NCI-H187 (cell line): Measurements from ENCODE around the gene LETM1.

Source experiments
- DNase-seq, 2 experiments: peaks; one replicate each; lab custom pipeline; 2025; lab: John Stamatoyannopoulos, UW

Gene LETM1

DNA sequence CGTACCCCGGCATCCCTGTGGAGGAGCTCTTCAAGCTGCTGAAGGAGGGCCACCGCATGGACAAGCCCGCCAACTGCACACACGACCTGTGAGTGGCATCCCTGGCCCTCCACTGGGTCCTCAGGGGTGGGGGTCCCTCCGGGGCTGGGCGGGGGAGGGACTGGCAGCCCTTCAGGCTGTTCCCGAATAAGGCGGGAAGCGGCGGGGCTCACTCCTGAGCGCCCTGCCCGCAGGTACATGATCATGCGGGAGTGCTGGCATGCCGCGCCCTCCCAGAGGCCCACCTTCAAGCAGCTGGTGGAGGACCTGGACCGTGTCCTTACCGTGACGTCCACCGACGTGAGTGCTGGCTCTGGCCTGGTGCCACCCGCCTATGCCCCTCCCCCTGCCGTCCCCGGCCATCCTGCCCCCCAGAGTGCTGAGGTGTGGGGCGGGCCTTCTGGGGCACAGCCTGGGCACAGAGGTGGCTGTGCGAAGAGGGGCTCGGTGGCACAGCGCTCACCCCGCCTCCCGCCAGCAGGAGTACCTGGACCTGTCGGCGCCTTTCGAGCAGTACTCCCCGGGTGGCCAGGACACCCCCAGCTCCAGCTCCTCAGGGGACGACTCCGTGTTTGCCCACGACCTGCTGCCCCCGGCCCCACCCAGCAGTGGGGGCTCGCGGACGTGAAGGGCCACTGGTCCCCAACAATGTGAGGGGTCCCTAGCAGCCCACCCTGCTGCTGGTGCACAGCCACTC, 49.2 kb downstream of the LETM1 start:
- no peak for DNase-seq

DNA sequence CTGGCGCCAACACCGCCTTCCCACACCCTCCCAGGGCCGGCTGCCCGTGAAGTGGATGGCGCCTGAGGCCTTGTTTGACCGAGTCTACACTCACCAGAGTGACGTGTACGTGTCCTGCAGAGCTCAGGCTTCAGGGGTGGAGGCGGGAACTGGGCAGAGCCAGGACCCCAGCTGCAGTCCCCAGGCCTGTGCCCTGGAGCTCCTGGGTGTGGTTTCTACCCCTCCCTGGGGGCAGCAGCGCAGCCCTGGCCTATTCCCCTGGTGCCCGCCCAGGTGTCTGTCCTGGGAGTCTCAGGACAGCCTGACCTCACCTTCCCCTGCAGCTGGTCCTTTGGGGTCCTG, 49.8 kb downstream of the LETM1 start:
- no peak for DNase-seq

DNA sequence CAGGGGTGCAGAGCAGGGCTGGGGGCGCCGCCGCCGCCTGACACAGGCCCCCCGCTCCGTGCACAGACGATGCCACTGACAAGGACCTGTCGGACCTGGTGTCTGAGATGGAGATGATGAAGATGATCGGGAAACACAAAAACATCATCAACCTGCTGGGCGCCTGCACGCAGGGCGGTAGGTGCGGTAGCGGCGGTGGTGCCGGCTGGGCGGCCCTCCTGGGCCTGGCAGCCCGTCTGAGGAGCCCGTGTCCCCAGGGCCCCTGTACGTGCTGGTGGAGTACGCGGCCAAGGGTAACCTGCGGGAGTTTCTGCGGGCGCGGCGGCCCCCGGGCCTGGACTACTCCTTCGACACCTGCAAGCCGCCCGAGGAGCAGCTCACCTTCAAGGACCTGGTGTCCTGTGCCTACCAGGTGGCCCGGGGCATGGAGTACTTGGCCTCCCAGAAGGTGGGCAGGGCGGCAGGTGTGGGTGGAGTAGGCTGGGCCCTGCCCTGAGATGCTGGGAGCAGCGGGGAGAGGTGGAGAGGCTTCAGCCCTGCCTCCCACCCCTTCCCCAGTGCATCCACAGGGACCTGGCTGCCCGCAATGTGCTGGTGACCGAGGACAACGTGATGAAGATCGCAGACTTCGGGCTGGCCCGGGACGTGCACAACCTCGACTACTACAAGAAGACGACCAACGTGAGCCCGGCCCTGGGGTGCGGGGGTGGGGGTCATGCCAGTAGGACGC, 50.3 kb downstream of the LETM1 start:
- DNase-seq = no peak

DNA sequence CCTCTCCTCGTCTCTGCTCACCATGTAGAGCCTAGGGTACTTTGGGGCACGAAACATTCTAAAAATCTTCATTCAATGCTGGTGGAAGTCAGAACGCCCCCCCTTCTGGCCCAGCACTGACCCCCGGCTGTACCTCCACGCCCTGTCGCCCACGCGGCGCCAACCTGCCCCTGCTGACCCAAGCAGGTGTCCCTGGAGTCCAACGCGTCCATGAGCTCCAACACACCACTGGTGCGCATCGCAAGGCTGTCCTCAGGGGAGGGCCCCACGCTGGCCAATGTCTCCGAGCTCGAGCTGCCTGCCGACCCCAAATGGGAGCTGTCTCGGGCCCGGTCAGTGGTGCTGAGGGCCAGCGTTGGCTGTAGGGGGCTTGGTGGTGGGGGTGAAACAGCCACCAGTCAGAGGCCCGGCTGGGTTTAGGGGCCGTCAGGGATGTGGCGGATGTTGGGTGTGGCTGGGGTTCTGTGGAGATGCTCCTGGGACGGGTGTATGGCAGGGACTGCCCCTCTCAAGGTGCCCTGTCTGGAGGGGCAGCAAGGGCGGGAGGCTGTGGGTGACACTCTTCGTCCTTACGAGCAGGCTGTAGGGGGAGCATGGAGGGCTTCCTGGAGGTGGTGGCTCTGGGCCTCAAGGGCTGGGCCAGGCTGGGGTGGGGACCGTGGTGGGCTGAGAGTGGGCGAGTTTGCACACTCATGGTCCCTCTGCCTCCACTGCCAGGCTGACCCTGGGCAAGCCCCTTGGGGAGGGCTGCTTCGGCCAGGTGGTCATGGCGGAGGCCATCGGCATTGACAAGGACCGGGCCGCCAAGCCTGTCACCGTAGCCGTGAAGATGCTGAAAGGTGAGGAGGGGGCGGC, 51.1 kb downstream of the LETM1 start:
- DNase-seq = no peak

DNA sequence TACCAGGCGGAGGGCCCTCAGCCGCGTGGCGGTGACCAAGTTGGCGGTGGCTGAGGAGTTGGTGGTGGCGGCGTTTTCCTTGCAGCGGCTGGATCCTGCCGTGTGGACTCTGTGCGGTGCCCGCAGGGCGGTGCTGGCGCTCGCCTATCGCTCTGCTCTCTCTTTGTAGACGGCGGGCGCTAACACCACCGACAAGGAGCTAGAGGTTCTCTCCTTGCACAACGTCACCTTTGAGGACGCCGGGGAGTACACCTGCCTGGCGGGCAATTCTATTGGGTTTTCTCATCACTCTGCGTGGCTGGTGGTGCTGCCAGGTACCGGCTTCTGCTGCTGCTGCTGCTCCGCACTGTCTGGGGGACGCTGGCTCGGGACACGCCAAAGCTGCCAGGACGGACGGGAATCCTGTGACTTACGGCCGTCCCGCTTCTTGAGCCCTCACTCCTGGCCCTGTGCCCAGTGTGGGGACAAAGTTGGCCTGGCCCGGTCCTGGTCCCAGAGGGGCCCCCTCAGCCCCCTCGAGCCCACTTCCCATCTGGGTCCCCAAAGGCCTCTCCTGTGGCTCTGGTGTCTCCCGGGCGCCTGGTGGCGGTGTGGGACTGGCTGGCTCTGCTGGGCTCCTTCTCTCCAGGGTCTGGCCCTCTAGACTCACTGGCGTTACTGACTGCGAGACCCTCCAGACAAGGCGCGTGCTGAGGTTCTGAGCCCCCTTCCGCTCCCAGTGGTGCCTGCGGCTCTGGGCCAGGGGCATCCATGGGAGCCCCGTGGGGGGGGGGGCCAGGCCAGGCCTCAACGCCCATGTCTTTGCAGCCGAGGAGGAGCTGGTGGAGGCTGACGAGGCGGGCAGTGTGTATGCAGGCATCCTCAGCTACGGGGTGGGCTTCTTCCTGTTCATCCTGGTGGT, 52.2 kb downstream of the LETM1 start:
- DNase-seq = no peak

DNA sequence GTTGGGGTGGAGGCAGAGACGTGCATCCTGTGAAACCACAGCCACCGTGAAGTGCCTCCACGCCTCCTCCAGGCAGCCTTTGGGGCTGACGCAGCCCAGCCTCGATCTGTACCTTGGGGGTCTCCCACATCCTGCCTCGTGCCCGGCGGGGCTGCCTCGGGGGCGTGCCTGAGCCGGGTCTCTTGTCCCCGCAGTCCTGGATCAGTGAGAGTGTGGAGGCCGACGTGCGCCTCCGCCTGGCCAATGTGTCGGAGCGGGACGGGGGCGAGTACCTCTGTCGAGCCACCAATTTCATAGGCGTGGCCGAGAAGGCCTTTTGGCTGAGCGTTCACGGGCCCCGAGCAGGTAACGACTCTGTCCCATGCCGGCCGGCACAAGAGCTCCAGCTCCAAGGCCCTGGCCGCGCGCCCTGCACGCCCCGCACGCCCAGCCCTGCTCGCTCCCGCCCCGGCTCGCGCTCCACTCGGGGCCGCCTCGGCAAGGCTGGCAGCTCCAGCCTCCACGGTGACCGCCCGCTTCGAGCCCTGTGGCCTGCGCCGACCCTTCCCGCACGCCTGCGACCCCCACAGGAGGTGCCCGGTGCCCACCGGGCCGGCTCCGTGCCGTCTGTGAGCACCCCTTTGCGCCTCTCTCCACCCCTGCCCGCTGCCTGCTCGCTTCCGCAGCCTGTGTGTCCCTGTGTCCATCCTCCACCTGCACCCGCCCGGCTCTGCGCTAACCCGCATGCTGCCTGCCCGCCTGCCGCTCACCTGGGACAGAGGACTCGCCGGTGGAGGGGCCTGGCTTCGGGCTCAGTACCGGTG, 53.0 kb downstream of the LETM1 start:
- DNase-seq = no peak

DNA sequence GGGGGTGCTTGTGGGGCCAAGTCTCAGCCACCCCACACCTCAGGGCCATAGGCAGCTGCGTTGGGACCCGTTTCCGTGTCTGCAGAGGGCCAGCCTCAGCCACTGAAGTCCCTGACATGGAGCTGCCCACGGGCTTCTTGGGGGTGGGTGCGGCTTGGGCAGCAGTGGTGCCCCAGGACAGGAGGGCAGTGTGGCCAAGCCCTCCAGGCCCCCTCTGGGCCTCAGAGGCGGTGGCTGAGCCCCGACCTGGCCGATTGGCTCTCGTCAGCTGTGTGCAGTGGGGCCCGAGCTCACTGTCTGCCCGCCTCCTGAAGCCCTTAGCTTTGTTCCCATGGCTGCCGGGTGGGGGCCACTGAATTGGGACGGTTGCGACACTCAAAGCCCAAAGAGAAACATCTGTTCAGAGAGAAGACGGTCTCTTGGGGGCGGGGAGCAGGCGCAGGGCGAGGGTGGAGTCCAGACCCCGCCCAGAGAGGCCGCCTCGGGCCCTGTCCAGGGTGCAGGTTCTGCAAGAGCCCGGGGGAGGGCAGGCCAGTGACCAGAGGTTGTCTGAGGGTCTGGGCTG, 53.7 kb downstream of the LETM1 start:
- DNase-seq = no peak

DNA sequence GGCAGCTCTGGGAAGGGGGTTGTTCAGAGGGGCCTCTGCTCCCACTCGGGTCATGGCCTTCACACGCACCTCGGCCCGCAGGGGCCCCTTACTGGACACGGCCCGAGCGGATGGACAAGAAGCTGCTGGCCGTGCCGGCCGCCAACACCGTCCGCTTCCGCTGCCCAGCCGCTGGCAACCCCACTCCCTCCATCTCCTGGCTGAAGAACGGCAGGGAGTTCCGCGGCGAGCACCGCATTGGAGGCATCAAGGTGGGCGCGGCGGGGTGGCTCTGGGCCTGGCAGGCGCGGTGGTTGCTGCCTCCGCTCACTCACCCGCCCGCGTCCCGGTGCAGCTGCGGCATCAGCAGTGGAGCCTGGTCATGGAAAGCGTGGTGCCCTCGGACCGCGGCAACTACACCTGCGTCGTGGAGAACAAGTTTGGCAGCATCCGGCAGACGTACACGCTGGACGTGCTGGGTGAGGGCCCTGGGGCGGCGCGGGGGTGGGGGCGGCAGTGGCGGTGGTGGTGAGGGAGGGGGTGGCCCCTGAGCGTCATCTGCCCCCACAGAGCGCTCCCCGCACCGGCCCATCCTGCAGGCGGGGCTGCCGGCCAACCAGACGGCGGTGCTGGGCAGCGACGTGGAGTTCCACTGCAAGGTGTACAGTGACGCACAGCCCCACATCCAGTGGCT, 54.5 kb downstream of the LETM1 start:
- DNase-seq = no peak

DNA sequence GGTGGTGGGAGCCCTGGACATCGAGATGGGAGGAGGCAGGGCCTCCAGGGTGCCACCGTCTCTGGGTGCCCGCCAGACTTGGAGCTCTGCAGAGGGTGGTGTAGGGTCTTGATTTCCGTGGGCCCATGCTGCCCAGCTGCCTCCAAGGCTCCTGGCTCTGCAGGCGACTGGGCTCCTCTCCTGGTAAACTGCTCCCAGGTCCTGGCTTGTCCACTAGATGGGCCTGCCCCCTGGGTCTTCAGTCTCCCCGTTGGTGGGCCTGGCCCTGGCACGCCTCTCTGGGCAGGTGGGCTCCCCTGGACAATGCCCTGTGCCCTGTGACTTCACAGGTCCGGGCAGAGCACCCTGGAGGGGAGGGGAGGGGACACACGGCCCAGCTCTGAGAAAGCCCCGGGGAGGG, 55.2 kb downstream of the LETM1 start:
- no peak for DNase-seq

DNA sequence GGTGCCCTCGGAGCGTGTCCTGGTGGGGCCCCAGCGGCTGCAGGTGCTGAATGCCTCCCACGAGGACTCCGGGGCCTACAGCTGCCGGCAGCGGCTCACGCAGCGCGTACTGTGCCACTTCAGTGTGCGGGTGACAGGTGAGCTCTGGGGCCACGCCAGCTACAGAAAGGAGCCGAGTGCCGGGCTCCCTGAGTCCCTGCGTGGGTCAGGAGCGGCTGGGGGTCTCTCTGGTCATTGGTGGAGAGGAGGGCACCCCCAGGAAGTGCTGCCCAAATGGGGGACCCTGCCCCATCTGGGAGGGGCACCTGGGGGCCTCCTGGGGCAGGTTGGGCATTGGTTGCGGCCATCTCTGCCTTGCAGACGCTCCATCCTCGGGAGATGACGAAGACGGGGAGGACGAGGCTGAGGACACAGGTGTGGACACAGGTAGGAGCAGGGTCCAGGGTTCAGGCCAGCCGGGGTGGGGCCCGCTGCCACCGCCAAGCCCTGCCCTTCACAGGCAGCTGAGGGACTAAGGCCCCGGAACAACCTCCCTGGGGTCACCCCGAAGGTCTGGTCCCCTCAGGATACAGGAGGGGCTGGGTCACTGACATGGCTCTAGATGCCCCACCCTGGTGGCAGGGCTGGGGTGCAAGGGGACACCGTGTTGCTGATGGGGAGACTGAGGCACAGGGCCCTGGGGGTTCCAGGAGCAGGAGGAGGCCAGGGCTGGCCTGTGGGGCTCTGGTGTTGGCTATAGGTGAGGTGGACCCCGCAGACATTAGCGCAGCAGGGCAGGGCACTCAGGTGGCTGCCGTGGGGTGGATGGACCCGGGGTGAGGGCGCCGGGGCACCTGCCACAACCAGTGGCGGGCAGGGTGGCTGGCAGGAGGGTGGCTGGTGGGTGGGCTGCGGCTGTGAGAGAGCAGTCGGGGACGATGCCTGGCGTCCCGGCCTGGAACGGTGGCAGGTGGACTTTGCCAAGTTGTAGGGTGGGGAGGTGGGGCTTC, 56.3 kb downstream of the LETM1 start:
- no peak for DNase-seq

DNA sequence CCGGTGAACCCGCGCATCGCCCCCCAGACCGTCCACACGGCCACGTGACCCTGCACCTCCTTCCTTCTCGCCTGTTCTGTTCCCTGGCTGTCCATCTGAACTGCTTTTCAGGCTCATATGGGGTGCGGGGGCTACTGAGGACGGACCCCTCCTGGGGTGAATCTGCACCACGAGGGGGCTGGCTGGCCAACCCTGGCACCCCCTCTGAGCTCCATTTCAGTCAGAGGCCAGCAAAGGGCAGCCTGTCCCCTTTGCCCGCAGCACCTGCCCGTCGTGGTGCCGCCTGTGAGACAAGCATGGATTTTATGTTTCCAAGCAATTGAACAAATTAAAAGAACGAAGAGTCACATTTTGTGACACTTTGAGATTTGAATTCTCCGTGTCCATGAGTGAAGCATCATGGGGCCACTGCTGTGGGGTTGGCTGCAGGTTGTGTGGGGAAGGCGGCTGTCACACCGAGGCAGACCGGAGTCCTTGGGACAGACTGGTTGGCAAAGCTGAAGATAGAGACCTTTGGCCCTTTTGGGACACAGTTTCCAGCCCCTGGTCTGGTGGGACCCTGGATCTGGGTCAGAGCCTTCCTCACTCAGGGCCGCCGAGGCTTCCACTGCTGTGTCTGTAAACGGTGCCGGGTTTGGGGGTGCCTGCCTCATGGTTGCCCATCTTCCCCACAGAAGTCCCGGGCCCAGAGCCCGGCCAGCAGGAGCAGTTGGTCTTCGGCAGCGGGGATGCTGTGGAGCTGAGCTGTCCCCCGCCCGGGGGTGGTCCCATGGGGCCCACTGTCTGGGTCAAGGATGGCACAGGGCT, 57.2 kb downstream of the LETM1 start:
- no peak for DNase-seq

DNA sequence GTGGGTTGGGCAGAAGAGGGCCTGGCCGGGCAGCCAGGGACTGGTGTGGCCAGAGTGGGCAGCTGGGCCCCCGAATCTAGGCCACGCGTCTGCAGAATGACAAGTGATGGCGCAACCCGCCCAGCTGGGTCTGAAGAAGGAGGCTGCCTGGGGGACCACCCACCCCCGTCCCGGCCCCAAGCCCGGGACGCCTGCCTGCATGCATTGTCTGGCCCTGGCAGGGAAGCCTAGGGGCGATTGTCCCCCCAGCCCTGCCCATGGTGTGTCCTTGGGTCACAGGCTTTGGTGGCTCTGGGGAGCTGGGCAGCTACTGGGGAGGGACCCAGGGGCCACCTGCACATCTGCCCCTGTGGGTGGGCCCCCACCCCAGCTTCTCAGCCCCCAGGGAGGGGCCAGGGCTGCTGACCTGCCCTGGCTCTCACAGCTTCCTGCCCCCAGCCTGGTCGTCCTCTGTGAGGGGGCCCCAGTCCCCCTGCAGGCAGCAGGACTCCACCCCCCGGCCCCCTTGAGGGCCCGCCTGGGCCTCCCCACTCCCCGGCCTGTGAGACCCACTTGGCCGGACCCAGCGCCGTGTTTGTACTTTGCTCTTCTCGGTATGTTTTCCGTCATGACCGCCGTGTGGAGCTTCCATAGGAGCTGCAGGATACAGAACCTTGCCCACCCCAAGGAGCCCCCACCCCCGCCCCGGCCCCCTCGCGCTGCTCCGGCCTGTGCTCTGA, 57.9 kb downstream of the LETM1 start:
- DNase-seq = no peak

DNA sequence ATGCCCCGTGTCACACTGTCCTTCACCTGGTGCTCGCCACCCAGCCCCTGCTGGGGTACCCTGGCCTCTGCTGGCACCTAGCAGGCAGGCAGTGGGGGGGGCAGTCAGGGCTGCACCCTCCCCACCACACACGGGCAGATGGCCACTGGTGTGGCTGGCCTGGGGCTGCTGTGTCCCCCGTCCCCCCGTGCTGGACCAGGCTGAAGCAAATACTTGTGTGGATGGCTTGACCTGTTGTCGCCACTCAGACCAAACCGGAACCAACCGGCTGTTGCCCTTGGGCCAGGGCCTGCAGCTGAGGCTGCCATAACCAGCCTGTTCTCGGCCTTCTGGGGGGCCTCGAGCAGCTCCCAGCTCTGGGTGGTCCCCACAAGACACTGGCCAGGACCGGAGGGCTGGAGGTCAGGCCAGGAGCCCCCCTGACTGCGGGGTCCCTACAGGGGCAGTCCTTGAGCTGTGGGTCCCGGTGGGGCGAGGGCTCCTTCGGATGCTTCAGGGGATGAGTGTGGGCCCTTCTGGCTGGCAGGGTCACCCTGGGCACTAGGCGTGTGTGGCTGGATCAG, 58.6 kb downstream of the LETM1 start:
- DNase-seq = no peak

DNA sequence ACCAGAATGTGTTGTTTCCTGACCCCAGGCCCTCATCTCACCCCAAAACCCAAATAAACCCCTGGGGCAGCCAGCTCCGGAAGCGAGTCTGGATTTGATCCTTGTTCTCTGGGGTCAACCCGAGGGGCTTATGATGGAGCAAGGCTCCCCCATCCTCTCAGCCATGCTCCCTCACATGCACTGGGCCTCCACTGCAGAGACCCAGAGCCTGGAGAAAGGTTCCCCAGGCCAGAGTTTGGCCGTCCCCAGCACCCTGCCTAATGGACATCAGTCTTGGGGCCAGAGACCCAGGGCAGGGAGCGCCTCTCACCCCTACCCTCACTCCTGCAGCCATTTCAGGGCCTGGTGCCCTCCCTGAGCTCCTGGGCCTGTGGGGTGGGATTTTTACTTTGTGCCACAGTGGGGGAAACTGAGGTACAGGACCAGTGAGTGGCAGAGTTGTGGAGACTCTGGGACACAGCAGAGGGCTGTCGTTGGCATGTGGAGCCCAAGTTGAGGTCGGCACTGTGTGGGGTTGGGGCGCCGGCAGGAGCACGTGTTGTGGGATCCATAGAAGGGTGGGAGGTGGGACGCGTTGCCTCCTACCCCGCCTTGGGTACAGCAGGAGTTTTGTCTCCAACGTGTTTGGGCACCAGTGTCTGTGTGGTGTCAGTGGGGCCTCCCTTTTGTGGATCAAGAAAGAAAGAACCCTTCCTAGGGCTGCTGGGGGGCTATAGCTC, 59.3 kb downstream of the LETM1 start:
- no peak for DNase-seq

DNA sequence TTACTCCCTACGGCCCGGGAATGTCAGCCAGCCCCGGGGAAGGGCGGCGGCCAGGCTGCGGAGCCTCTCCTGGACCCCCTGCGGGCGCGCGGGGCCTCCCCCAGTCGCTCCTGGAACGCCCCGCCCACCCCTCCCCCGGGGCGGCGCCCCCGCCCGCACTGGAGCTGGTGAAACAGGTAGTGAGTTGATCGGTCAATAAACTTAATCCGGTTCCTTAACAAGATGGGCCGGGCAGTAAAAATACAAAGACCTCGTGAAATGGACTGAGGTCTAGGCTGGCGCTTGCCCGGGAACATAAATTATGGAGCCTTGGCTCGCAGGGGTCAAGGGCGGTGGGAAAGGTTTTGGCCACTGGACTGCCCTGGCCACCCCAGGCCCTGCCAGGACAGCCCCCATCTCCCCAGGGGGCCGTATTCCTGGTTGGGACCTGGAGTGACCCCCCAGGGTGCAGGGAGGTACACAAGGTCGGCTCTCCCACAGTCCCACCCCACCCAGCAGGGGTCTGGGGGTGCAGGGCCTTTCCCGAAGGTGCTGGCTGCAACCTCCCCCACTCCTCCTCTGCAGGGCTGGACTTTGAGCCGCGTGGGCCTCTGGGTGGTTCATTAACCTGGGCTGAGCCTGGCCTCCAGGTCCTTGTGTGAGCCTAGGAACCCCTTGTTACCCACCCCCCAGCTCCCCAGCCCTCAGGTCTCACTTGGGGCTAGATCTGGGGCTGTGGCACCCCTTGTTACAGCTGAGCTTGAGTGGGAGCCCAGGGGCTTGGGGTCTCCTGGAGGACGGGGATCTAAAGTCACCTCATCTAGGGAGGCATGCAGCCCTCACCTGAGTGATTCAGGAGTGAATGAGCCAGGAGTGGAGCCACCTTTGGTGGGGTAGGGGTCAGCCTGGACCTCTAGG, 60.4 kb downstream of the LETM1 start:
- no peak for DNase-seq
